Rectal smooth muscle tissue (tissue), 1 donor: Measurements from ENCODE around the gene ZNF99.
"Not testable (repeated sequence)": the region's sequence is repeated elsewhere in the genome, so short reads cannot be mapped to it uniquely, and the experiment has no call there.

Source experiments
- H3K27ac ChIP-seq: one replicate; pipeline ENCODE4 v1.7.0; 2013; ENCODE audit warnings: low read depth, low read length, inconsistent platforms
- H3K27me3 ChIP-seq: one replicate; pipeline ENCODE4 v1.7.0; 2013; ENCODE audit warnings: low read length; ENCODE audit not compliant: control insufficient read depth, insufficient read depth
- H3K36me3 ChIP-seq: one replicate; pipeline ENCODE4 v1.7.0; 2013; ENCODE audit warnings: low read length; ENCODE audit not compliant: control insufficient read depth, insufficient read depth
- H3K4me1 ChIP-seq: one replicate; pipeline ENCODE4 v1.7.0; 2013; ENCODE audit warnings: low read length; ENCODE audit not compliant: control insufficient read depth, insufficient read depth
- H3K4me3 ChIP-seq: one replicate; pipeline ENCODE4 v1.7.0; 2013; ENCODE audit warnings: low read length
- H3K9ac ChIP-seq: one replicate; pipeline ENCODE4 v1.7.0; 2013; ENCODE audit warnings: low read length

The ZNF99 gene

DNA sequence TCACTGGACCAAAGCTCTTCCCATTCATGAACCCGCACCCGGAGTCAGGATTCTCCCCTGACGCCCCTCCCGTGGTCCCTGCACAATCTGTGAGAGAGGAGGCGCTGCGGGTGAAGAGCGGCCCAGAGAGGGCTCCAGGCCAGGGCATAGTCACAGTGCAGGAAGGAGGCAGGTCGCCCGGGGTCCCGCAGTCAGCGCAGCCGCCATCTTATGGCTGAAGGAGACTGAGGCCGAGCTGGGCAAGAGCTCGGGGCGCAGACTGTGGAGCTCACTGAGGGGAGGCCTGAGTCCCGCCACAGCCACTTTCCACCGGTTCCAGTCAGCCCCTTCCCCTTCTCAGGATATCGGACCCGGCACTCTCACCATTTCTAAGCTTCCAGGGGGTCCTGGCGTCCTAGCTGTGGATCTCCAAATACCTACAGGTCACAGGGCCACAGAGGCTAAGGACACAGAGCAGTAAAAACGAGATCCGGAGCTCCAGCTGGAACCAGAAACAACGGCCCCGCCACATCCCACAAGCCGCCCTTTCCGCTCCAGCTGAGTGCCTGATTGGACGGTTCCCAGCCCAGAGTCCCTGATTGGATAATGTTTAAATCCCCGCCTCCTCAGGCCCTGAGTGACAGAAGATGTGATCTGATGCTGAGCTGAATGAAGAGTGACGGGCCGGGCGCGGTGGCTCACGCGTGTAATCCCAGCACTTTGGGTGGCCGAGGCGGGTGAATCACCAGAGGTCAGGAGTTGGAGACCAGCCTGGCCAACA lies at the start of gene ZNF99:
Gene ZNF99 (minus strand): TSS at position 501 of the 760 bp plus-strand sequence. CDS start 135 bp downstream, at position 366.
- Histone ChIP-seq H3K27ac (no peak within 1 kb of the TSS), H3K36me3 (no peaks in the 10 kb centered on the region), H3K4me1 (no peaks in the 10 kb centered on the region), H3K27me3 (no peaks in the 10 kb centered on the region), H3K9ac (no peak within 1 kb of the TSS), H3K4me3 (peak within 1 kb of the TSS; percentile 58)

DNA sequence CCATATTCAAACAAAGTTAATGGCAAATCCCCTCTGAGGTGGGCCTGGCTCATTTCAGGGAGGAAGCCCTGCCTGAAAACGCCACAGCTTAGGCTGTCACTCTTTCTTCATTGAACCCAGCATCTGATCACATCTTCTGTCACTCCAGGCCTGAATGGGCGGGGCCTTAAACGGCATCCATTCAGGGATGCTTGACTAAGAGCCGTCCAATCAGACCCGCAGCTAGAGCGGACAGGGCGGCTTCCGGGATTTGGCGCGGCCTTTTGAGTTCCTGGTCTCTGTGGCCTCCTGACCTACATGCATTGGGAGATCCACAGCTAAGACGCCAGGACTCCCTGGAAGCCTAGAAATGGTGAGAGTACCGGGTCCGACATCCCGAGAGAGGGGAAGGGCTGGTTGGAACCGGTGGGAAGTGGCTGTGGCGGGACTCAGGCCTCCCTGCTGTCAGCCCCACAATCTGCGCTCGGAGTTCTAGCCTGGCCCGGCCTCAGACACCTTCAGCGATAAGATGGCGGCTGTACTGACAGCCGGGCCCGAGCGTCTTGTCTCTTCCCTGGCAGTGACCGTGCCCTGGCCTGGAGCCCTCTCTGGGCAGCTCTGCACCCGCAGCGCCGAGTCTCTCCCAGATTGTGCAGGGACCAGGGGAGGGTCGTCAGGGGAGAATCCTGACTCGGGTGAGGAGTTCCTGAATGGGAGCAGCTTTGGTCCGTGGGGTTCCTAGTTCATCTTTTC lies 48.2 kb upstream of the ZNF99 start, which contains the start of gene ZNF723:
Gene ZNF723 (plus strand): TSS at position 261 of the 732 bp plus-strand sequence. CDS start 89 bp downstream, at position 350.
- Histone ChIP-seq H3K27ac (no peak within 1 kb of the TSS), H3K27me3 (no peaks in the 10 kb centered on the region), H3K4me3 (no peak within 1 kb of the TSS), H3K4me1 (no peaks in the 10 kb centered on the region), H3K36me3 (no peaks in the 10 kb centered on the region), H3K9ac (no peak within 1 kb of the TSS)

DNA sequence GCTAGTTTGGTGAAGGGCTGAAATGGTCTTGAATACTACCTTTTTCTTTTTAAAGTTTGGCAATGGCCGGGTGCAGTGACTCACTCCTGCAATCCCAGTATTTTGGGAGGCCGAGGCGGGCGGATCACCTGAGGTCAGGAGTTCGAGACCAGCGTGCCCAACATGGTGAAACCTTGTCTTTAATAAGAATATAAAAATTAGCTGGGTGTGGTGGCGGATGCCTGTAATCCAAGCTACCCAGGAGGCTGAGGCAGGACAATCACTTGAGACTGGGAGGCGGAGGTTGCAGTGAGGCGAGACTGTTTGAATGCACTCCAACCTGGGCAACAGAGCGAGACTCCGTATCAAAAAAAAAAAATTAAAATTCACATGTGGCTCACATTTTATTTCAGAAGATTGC lies 47.3 kb upstream of the ZNF99 start:
- H3K36me3 ChIP-seq: no peaks in the 10 kb centered on the region
- H3K27me3 ChIP-seq: no peaks in the 10 kb centered on the region
- H3K9ac ChIP-seq: no peak overlapping the region
- no peak overlapping the region for H3K4me3 ChIP-seq
- H3K27ac ChIP-seq: no peak overlapping the region
- no peaks in the 10 kb centered on the region for H3K4me1 ChIP-seq

DNA sequence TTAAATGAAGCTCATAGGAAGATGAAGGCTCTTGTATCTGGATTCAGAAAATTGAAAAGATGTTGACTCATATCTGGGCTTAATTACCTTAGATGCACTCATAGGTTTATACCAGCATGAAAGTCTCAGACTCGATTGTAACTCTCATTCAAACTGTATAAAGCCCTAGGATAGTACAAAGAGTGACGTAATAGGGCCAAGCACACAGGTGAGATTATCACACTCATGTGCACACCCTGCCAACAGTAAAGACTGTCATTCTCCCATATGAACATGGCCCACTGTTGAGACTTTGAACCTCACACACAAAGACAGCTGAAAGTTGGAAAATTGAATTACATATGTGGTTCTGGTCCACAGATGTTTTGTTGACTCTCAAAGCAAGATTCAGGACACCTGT lies 30.2 kb upstream of the ZNF99 start:
- Histone ChIP-seq H3K4me1 (no peaks in the 10 kb centered on the region), H3K27me3 (no peaks in the 10 kb centered on the region), H3K9ac (no peak overlapping the region), H3K4me3 (no peak overlapping the region), H3K27ac (no peak overlapping the region), H3K36me3 (no peaks in the 10 kb centered on the region)

DNA sequence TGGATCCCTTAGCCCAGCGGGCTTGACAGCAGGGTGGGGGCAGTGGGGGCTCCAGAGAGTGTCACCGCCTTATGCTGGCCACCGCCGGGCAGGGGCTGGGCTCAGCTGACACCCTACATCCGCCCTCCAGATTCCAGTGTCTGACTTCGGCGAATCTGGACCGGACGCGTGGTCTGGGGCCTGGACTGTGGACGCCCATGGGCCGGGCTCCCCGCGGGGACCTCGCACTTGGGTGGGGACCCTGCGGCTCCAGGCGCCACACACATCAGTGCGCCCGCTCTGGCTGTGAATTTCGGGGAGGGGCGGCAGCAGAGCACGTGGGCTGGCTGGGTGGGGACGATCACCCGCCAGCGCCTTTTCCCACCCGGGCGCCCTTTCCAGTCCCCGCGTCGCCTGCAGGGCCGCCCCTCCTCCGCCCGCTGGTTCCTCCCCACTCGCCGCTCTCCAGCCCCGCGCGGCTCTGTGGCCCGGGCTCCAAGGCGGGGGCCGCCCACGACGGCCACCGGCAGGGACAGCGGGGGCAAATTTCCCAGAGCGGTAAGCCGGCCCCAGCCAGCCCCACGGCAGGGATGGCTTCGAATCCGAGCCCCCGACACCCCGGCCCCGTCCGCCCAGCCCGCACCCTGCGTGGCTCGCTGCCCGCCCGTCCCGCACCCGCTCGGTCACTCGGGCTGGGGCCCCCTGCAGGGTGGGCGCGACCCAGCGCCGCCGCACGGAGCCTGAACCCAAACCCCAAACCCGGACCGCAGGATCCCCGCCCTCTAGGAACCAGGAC lies 23.3 kb upstream of the ZNF99 start:
- Histone ChIP-seq H3K4me1 (no peaks in the 10 kb centered on the region), H3K27ac (no peak overlapping the region), H3K9ac (no peak overlapping the region), H3K4me3 (no peak overlapping the region), H3K27me3 (no peaks in the 10 kb centered on the region), H3K36me3 (no peaks in the 10 kb centered on the region)

DNA sequence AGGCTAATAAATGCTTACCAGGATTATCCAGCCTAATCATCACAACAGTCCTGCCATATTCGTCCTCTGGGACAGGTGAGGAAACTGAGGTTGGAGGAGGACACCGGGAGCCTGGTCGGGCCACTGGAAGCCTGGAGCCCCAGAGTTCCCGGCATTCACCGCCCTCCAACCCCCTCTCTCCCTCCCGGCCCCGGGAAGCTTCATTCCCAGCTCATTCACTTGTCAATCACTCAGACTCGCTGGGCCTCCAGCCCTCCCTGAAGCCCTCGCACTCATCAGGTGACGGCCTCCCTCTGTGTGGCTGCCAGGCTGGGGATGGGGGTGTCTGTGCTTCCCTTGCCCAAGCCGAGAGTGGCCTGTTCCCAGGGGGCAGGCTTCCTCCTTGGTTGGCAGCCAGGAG lies 22.5 kb upstream of the ZNF99 start:
- Histone ChIP-seq H3K9ac (no peak overlapping the region), H3K36me3 (no peaks in the 10 kb centered on the region), H3K27ac (no peak overlapping the region), H3K4me1 (no peaks in the 10 kb centered on the region), H3K27me3 (no peaks in the 10 kb centered on the region), H3K4me3 (no peak overlapping the region)

DNA sequence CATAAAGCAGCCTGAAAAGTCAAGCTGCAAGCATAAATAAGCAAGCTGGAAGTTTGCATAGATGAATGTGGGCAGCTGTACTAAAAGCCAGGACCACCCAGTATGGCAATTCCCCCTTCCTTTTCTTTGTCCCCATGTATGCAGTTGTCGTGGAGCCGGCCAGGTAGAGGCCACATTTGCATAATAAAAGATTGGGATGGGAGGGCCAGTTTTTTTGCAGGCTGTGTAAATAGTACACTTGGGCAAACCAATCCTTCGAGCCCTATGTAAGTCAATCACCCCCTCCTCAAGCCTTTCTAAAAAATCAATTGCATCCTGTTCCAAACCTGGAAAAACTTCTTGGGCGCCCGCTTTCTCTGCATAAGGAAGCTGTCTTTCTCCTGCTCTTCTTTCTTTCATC lies 13.1 kb upstream of the ZNF99 start:
- Histone ChIP-seq H3K9ac (no peak overlapping the region), H3K36me3 (no peaks in the 10 kb centered on the region), H3K4me3 (no peak overlapping the region), H3K27me3 (no peaks in the 10 kb centered on the region), H3K4me1 (no peaks in the 10 kb centered on the region), H3K27ac (no peak overlapping the region)

DNA sequence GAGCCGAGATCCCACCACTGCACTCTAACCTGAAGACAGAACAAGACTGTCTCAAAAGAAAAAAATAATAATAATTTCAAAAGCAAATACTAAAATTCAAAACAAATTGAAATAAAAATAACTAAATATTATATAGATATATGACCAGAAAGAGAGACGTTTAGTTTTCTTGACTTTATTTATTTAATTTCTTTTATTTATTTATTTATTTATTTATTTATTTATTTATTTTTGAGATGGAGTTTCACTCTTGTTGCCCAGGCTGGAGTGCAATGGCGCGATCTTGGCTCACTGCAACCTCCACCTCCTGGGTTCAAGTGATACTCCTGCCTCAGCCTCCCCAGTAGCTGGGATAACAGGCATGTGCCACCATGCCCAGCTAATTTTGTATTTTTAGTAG lies 8.9 kb upstream of the ZNF99 start:
- H3K27ac ChIP-seq, H3K4me3 ChIP-seq, H3K27me3 ChIP-seq, H3K4me1 ChIP-seq, H3K9ac ChIP-seq, H3K36me3 ChIP-seq: not testable (repeated sequence)

DNA sequence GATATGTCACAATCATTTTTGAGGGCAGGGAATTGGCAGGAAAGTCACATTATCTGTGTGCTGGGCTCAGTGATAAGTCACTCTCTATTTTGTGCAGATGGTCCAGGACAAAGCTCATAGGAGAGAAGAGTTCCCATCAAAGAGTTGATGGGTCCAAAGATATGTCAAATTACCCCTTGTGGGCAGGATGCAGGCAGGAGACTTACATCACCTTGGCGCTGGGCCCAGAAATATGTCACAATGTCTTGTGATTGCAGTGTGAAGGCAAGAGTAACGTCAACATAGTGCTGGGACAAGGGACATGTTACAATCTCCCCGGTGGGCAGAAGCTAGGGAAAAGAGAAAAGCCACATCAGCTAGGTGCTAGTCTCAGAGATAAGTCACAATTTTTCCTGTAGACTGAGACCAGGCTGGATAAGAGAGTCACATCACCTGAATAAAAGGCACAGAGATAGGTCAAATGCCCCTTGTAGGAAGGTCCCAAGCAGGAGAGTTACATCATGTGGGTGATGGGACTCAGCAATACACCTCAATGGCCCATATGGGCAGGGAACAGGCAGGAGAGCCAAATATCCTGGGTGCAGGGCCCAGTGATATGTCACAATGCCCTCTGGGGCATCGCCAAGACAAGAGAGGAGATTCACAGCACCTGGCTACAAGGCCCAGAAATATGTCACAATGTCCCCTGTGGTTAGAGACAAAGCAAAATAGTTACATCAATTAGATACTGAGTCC lies 47.9 kb downstream of the ZNF99 start:
- Histone ChIP-seq H3K36me3 (no peaks in the 10 kb centered on the region), H3K9ac (no peak overlapping the region), H3K4me3 (no peak overlapping the region), H3K27ac (no peak overlapping the region), H3K27me3 (no peaks in the 10 kb centered on the region), H3K4me1 (no peaks in the 10 kb centered on the region)

DNA sequence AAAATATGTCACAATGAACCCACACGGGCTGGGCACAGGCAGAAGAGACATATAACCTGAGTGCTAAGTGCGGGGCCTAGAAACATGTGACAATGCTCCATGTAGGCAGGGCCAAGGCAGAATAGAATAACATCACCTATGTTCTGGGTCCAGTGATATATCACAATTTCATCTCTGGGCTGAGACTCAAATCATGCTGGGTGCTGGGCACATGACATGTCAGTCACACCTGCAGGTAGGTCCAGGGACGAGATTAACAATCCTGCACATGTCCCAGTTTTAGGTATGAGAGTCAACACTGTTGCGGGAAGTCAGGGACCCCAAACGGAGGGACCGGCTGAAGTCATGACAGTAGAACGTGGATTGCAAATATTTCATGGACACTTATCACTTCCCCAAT lies 50.3 kb downstream of the ZNF99 start:
- no peak overlapping the region for H3K27ac ChIP-seq
- no peak overlapping the region for H3K9ac ChIP-seq
- H3K36me3 ChIP-seq: no peaks in the 10 kb centered on the region
- no peak overlapping the region for H3K4me3 ChIP-seq
- H3K4me1 ChIP-seq: no peaks in the 10 kb centered on the region
- H3K27me3 ChIP-seq: no peaks in the 10 kb centered on the region

DNA sequence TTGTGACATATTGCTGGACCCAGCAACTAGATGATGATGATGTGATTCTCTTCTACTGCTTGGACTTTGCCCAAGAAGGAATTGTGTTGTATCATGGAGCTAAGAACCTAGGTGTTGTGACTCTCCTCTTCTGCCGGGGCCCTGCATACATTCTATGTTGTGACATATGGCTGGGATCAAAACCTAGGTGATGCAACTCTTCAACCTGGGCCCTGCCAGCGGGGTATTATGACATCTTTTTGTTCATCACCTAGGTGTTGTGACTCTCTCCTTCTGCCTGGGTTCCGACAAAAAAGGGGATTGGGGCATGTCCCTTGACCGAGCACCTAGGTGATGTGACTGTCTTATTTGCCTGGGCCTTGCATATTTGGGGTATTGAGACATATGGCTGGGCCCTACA lies 55.7 kb downstream of the ZNF99 start:
- not testable (repeated sequence) for H3K4me3 ChIP-seq, H3K4me1 ChIP-seq, H3K9ac ChIP-seq, H3K27ac ChIP-seq, H3K36me3 ChIP-seq, H3K27me3 ChIP-seq

DNA sequence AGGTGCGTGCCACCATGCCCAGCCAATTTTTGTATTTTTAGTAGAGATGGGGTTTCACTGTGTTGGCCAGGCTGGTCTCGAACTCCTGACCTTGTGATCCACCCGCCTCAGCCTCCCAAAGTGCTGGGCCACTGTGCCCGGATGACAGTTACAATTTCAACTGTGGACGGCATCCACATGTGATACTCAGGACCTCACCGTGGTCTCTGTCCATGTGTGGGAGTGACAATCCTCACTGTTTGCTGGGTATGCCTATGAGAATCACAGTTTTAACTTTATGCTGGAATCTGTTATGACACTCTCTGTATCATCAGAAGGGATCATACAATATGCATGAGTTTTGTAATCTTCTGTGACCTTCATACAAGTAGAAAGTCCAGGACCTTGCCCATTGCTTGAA lies 62.4 kb downstream of the ZNF99 start:
- H3K4me3 ChIP-seq, H3K4me1 ChIP-seq, H3K9ac ChIP-seq, H3K27me3 ChIP-seq, H3K27ac ChIP-seq, H3K36me3 ChIP-seq: not testable (repeated sequence)
